ENCODE data around the gene PRKCZ.

Gene PRKCZ

DNA sequence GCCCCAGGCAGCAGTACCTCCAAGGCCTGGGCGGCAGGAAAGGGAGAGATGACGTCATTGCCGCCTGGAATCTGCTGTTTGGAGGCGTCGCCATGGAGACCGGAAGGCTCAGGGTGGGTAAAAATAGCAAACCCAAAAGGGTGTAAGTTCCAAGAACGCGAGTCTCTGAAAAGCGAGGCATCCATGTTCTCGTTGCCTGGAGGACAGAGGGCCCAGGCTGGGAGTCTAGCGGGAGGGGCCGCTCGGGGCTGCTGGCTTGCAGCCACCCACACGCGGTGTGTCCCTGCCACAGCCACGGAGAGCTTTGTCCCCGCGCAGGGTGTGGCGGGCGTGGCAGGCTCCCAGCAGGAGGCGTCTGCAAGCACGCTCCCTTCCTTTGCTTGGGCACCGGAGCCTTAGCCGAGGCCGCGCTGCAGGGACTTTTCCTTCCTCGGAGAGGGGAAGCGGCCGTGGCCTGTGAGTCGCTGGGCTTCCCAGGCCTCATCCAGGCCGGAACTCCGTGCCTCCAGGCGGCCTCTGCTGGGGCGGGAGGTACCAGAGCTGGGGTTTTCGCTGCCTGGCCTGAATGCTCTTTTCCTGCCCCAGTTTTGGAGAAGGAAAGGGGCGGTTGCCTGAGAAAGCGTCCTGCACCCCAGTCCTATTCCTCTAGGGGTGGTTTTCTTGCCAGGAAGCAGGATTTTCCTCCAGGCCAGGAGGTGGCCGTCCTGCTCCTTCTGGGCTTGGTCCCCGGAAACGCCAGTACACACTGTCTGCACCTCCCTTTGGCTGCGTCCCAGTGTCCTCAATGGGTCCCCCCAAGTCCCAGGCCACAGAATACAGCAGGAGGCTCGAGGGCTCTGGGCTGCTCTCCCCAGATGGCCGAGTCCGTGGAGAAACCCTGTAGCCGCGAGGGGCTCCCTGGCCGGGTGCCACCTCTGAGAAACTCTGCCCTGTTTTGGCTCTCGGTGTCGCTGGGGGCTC lies 162.6 kb downstream of the PRKCZ start:
- peak overlapping the region; percentile 89 for H3K27ac ChIP-seq (ENCODE audit: low read depth, low read length)
- H3K4me1 ChIP-seq (ENCODE audit: insufficient read depth, low read length) = peaks cover 47% of the 10 kb centered on the region
- H3K36me3 ChIP-seq (ENCODE audit: insufficient read depth, low read length) = no peaks in the 10 kb centered on the region
- H3K9me3 ChIP-seq (ENCODE audit: low read length) = no peaks in the 10 kb centered on the region
- H3K9ac ChIP-seq (ENCODE audit: low read length) = peak overlapping the region; percentile 83
- H3K27me3 ChIP-seq (ENCODE audit: control insufficient read depth in 1 of 2, insufficient read depth in 2 of 2, low read length in 2 of 2) = no peaks in the 10 kb centered on the region
- peak overlapping the region; percentile 1 to 56 for H3K4me3 ChIP-seq (ENCODE audit: low read depth in 1 of 2, low read length in 2 of 2)

DNA sequence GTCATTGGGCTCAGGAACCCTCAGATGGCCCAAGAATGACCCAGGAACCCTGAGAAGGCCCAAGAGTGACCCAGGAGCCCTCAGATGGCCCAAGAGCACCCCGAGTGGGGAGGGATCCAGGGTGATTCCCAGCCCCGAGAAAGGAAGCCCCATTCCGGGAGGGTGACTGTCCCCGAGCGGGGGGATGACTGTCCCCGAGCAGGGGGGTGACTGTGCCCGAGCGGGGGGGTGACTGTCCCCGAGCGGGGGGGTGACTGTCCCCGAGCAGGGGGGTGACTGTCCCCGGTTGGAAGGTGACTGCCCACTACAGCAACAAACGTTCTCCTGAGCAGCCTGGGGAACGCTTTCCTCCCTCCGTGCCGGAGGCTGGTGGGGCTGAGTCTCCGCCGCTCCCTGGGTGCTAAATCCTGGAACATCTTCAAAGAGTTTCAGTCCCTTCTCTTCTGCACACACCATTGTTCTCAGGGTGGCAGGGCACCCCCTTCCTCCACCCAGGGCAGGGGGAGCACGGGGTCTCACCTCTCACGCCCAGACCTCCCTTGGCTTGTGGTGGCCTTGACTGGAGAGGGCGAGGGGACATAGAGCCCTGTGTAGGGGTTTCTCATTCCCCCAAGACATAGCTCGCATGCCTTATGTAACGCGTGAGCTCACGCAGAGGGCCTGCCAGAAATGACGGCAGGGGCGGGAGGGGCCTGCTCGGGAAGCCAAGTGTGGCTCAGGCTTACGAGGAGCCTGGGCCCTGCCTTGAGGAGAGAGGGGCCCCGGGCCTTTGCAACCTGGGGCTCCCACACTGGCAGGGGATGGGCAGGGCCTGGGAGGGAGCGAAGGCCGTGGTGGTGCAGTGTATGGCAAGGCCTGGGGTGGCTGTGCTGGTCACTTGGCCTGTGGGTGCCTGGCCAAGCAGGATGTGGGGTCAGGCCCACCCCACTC lies 163.6 kb downstream of the PRKCZ start:
- Histone ChIP-seq H3K9me3 (ENCODE audit: low read length) (no peaks in the 10 kb centered on the region), H3K4me1 (ENCODE audit: insufficient read depth, low read length) (peaks cover 37% of the 10 kb centered on the region), H3K4me3 (ENCODE audit: low read depth in 1 of 2, low read length in 2 of 2) (peak overlapping the region; percentile 16 to 56), H3K36me3 (ENCODE audit: insufficient read depth, low read length) (no peaks in the 10 kb centered on the region), H3K27me3 (ENCODE audit: control insufficient read depth in 1 of 2, insufficient read depth in 2 of 2, low read length in 2 of 2) (no peaks in the 10 kb centered on the region), H3K9ac (ENCODE audit: low read length) (peak overlapping the region; percentile 83), H3K27ac (ENCODE audit: low read depth, low read length) (peak overlapping the region; percentile 89)

DNA sequence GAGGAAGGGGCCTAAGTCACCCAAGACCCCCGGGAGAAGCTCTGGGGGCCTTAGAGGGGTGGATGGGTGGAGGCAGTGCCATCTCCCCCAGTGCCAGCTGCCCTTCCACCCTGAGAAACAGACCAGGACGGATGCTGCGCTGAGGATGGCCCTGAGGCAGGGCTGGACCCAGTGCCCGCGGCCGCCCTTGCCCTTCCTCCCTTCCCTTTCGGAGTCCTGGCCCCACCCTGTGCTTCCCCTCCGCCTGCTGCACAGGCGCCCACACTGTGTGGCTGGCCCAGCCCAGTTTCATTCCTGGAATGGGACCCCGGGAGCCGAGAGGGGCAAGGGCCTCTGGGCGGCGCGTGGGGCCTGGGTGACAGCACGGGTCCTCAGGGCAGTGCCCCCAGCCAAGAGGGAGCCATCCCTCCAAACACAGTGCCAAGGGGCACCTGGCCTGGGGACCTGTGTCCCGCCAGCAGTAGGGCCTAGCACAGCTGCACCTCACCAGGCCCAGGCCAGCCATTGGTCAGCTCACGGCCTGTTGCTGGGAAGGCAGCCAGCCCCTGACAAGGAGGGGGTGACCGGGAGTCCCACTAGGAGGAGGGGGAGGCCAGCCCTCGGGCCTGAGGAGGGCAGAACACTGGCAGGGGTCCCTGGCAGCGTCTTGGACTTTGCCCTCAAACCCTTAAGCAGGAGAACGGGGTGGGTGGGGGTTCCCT lies 164.5 kb downstream of the PRKCZ start:
- Histone ChIP-seq H3K9me3 (ENCODE audit: low read length) (no peaks in the 10 kb centered on the region), H3K27ac (ENCODE audit: low read depth, low read length) (peak overlapping the region; percentile 89), H3K36me3 (ENCODE audit: insufficient read depth, low read length) (no peaks in the 10 kb centered on the region), H3K4me1 (ENCODE audit: insufficient read depth, low read length) (peaks cover 31% of the 10 kb centered on the region), H3K9ac (ENCODE audit: low read length) (peak overlapping the region; percentile 83), H3K4me3 (ENCODE audit: low read depth in 1 of 2, low read length in 2 of 2) (peak overlapping the region in 1 of 2 donors; percentile 16), H3K27me3 (ENCODE audit: control insufficient read depth in 1 of 2, insufficient read depth in 2 of 2, low read length in 2 of 2) (no peaks in the 10 kb centered on the region)

DNA sequence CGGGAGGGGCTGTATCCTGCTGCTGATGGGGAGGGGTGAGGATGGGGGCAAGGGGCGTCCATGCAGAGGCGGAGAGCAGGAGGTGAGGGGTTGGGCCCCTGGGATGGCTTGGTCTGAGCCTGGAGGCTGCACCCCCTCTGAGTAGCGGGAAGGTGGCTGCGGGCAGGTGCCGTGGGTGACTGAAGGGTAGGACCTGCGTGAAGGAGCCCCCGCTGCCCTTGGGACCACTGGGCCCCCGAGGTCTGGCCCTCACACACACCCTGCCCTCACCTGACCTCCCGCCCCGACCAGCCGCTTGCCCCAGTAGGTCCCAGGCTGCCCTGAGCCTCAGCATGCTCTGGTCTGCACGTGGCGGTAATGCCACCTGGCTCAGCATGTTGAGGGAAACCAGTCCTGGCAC lies 165.1 kb downstream of the PRKCZ start:
- Histone ChIP-seq H3K27ac (ENCODE audit: low read depth, low read length) (peak overlapping the region; percentile 89), H3K9me3 (ENCODE audit: low read length) (no peaks in the 10 kb centered on the region), H3K9ac (ENCODE audit: low read length) (no peak overlapping the region), H3K27me3 (ENCODE audit: control insufficient read depth in 1 of 2, insufficient read depth in 2 of 2, low read length in 2 of 2) (no peaks in the 10 kb centered on the region), H3K36me3 (ENCODE audit: insufficient read depth, low read length) (no peaks in the 10 kb centered on the region), H3K4me1 (ENCODE audit: insufficient read depth, low read length) (peaks cover 31% of the 10 kb centered on the region), H3K4me3 (ENCODE audit: low read depth in 1 of 2, low read length in 2 of 2) (no peak overlapping the region)

DNA sequence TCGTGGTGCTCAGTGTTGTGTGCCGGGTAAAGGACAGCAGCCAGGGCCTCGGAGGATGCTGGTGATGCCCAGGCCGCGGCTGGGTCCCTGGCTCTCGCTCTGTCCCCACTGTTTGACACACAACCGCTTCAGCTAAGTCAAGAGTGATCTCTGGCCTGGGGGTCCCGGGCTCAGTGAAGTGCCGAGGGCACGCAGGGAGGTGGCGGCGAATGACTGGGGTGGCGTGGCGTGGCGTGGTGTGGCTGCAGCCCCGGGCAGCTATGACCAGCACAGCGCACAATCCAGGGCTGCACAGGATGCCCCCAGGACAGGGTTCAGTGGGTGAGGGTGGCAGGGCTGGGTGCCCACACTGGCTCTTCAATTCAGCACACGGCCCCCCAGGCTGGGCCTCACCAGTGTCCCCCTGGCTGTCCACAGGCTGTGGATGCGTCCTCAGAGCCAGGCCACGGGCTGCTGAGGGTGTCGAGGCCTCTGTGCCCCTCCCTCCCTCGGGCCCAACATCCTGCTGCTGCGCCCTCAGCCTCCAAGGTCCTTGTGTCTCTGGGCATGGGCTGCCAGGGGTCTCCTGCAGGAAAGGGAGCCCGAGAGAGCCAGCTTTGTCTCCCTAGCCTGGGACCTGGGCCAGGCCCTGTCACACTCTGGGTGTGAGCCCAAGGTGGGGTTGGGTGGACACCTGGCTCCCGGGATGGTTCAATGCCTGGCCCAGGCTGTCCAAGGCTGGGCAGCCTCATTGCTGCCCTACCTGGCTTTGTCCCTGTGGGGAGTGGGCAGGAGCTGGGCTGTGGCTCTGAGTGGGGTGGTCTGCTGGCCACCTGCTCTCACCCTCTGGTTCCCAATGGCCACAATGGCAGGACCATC lies 165.9 kb downstream of the PRKCZ start:
- Histone ChIP-seq H3K9me3 (ENCODE audit: low read length) (no peaks in the 10 kb centered on the region), H3K4me3 (ENCODE audit: low read depth in 1 of 2, low read length in 2 of 2) (no peak overlapping the region), H3K36me3 (ENCODE audit: insufficient read depth, low read length) (no peaks in the 10 kb centered on the region), H3K9ac (ENCODE audit: low read length) (no peak overlapping the region), H3K27ac (ENCODE audit: low read depth, low read length) (no peak overlapping the region), H3K4me1 (ENCODE audit: insufficient read depth, low read length) (peaks cover 31% of the 10 kb centered on the region), H3K27me3 (ENCODE audit: control insufficient read depth in 1 of 2, insufficient read depth in 2 of 2, low read length in 2 of 2) (no peaks in the 10 kb centered on the region)

DNA sequence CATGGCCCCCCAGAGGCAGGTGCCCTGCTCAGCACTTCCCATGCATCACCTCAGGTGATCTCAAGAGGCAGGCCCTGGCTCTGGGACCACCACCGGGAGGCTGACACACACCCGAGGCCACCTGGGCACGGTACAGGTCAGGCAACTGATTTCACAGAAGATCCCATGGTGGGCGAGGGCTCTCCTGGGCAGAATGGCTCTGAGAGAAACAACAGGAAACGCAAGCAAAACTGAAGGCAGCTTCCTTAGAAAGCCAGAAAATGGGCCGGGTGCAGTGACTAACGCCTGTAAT lies 166.5 kb downstream of the PRKCZ start:
- no peak overlapping the region for H3K9ac ChIP-seq (ENCODE audit: low read length)
- peaks cover 31% of the 10 kb centered on the region for H3K4me1 ChIP-seq (ENCODE audit: insufficient read depth, low read length)
- H3K36me3 ChIP-seq (ENCODE audit: insufficient read depth, low read length) = no peaks in the 10 kb centered on the region
- no peak overlapping the region for H3K4me3 ChIP-seq (ENCODE audit: low read depth in 1 of 2, low read length in 2 of 2)
- H3K9me3 ChIP-seq (ENCODE audit: low read length) = no peaks in the 10 kb centered on the region
- no peak overlapping the region for H3K27ac ChIP-seq (ENCODE audit: low read depth, low read length)
- no peaks in the 10 kb centered on the region for H3K27me3 ChIP-seq (ENCODE audit: control insufficient read depth in 1 of 2, insufficient read depth in 2 of 2, low read length in 2 of 2)

DNA sequence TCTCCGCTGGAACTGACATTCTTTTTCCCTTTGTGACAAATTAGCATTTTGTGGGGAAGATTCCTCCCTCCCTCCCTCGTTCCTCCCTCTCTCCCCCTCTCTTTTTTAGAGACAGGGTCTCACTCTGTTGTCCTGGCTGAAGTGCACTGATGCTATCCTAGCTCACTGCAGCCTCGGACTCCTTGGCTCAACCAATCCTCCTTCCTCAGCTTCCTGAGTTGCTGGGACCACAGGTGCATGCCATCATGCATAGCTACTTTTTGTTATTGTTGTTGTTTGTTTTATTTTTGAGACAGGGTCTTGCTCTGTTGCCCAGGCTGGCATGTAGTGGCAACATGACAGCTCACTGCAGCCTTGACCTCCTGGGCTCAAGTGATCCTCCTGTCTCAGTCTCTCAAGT lies 171.1 kb downstream of the PRKCZ start:
- Histone ChIP-seq H3K4me3 (ENCODE audit: low read depth in 1 of 2, low read length in 2 of 2) (no peak overlapping the region), H3K9me3 (ENCODE audit: low read length) (no peaks in the 10 kb centered on the region), H3K36me3 (ENCODE audit: insufficient read depth, low read length) (no peaks in the 10 kb centered on the region), H3K4me1 (ENCODE audit: insufficient read depth, low read length) (no peaks in the 10 kb centered on the region), H3K27ac (ENCODE audit: low read depth, low read length) (no peak overlapping the region), H3K9ac (ENCODE audit: low read length) (no peak overlapping the region), H3K27me3 (ENCODE audit: control insufficient read depth in 1 of 2, insufficient read depth in 2 of 2, low read length in 2 of 2) (no peaks in the 10 kb centered on the region)

DNA sequence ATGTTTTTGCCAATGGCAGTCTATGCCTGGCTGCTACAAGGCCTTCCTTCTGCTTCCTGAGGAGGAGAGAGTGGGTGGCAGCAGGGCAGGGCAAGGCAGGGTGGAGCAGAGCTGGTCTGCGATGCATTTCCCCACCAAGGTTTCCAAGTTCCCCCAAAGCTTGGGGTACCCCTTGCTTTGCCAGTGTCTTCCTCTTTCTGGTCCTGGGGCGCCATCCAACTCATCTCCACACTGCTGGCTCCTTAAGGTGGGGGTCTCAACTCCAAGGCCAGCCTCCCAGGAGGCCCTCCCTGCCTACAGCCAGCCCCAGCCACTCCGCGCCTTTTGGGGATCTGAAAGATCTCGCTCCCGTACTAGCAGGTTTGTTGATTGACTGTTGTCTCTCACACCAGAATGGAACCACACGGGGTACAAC lies 174.0 kb downstream of the PRKCZ start:
- Histone ChIP-seq H3K4me3 (ENCODE audit: low read depth in 1 of 2, low read length in 2 of 2) (no peak overlapping the region), H3K36me3 (ENCODE audit: insufficient read depth, low read length) (no peaks in the 10 kb centered on the region), H3K9ac (ENCODE audit: low read length) (no peak overlapping the region), H3K4me1 (ENCODE audit: insufficient read depth, low read length) (no peaks in the 10 kb centered on the region), H3K9me3 (ENCODE audit: low read length) (no peaks in the 10 kb centered on the region), H3K27ac (ENCODE audit: low read depth, low read length) (no peak overlapping the region), H3K27me3 (ENCODE audit: control insufficient read depth in 1 of 2, insufficient read depth in 2 of 2, low read length in 2 of 2) (no peaks in the 10 kb centered on the region)

DNA sequence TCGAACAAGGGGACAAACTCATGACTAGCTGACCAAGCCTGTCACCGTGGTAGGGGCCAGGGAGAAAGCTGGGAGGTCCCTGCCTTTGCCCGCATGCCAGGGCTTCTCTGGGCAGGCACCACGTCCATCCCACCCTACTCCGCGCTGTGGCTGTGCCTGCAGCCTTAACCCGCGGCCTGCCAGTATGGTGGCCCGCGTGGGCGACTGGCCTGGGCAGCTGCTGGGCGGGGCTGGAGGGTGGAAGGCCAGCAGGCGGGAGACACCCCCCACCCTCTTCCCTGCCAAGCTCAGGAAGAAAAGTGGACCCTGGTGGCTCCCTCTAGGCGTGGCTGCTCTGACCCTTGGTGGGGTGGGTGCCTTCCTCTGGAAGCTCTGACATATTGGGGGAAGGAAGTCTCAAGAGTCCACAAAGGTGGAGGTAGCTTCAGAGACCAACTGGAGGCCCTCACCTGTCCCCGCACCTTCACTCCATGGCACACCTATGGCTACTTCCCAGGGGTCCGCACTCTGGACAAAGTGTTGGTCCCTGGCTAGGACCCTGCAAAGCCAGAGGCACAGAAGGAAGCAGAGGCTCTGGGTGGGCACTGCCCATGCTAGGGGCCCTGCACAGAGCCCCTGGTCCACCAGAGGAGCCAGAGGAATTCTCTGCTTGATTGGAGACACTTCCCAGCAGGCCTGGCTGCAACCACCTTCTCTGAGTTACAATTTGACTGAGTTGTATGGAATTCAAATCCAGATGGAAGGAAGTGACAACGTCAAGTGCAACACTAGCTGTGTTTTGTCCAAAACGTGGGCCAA lies 174.6 kb downstream of the PRKCZ start:
- Histone ChIP-seq H3K27me3 (ENCODE audit: control insufficient read depth in 1 of 2, insufficient read depth in 2 of 2, low read length in 2 of 2) (no peaks in the 10 kb centered on the region), H3K36me3 (ENCODE audit: insufficient read depth, low read length) (no peaks in the 10 kb centered on the region)

More for the DNA sequence above, 174.6 kb downstream of the PRKCZ start:
- Histone ChIP-seq H3K9ac (ENCODE audit: low read length) (no peak overlapping the region), H3K4me1 (ENCODE audit: insufficient read depth, low read length) (no peaks in the 10 kb centered on the region), H3K9me3 (ENCODE audit: low read length) (no peaks in the 10 kb centered on the region), H3K27ac (ENCODE audit: low read depth, low read length) (no peak overlapping the region), H3K4me3 (ENCODE audit: low read depth in 1 of 2, low read length in 2 of 2) (no peak overlapping the region)
